HL-60/S4 treated with phorbol 12-myristate 13-acetate at 8.2 ng/mL for 4 days and 3 days (cell line): ENCODE measurements around the gene STEAP1.
"Not testable (repeated sequence)": the region's sequence is repeated elsewhere in the genome, so short reads cannot be mapped to it uniquely, and the experiment has no call there.

Source experiments
- in situ Hi-C: fragments of 300-500 bp; cut with MboI; formaldehyde crosslinking; loops from 2 replicates; pipeline ENCODE4 v1.15.0; 2022; ENCODE audit warnings: low sequenced_read_pairs

The STEAP1 gene

GRCh38 chr7:90153943-90154771, at the start of gene STEAP1:
TSS of gene STEAP1 (plus strand) at chr7:90154469. CDS start at chr7:90159789, 5,320 bp downstream.
- in situ Hi-C loops: loop anchor here (25.0 kb wide), 1 partner anchor 258 kb away; the partner anchor contains the start of gene CLDN12

GRCh38 chr7:90114972-90115371, 39.3 kb upstream of the STEAP1 start:
- in situ Hi-C loops: not testable (repeated sequence)

- in situ Hi-C loops: not testable (repeated sequence)
Measured at GRCh38 chr7:90118551-90119177, 35.6 kb upstream of the STEAP1 start.

GRCh38 chr7:90119178-90119971, 34.9 kb upstream of the STEAP1 start:
- in situ Hi-C loops: no loop called here

GRCh38 chr7:90120205-90120604, 34.1 kb upstream of the STEAP1 start:
- in situ Hi-C loops: not testable (repeated sequence)

- in situ Hi-C loops: not testable (repeated sequence)
Measured at GRCh38 chr7:90131746-90132145, 22.5 kb upstream of the STEAP1 start.

GRCh38 chr7:90147079-90147960, 6.9 kb upstream of the STEAP1 start:
- in situ Hi-C loops: not testable (repeated sequence)

GRCh38 chr7:90149428-90149827, 4.8 kb upstream of the STEAP1 start:
- in situ Hi-C loops: not testable (repeated sequence)

- in situ Hi-C loops: loop anchor here (25.0 kb wide), 1 partner anchor 260 kb away; the partner anchor contains the start of gene CLDN12
Measured at GRCh38 chr7:90151884-90152283, 2.4 kb upstream of the STEAP1 start.

- in situ Hi-C loops: loop anchor here (25.0 kb wide), 1 partner anchor 260 kb away; the partner anchor contains the start of gene CLDN12
Measured at GRCh38 chr7:90152642-90153253, 1.5 kb upstream of the STEAP1 start.

GRCh38 chr7:90155206-90155605, 937 bp downstream of the STEAP1 start:
- in situ Hi-C loops: loop anchor here (25.0 kb wide), 1 partner anchor 257 kb away; the partner anchor contains the start of gene CLDN12

GRCh38 chr7:90157331-90157730, 3.1 kb downstream of the STEAP1 start:
- in situ Hi-C loops: loop anchor here (25.0 kb wide), 1 partner anchor 255 kb away; the partner anchor contains the start of gene CLDN12

GRCh38 chr7:90157761-90158350, 3.6 kb downstream of the STEAP1 start:
- in situ Hi-C loops: loop anchor here (25.0 kb wide), 1 partner anchor 254 kb away; the partner anchor contains the start of gene CLDN12

- in situ Hi-C loops: loop anchor here (25.0 kb wide), 1 partner anchor 249 kb away; the partner anchor contains the start of gene CLDN12
Measured at GRCh38 chr7:90163534-90163933, 9.3 kb downstream of the STEAP1 start.

- in situ Hi-C loops: loop anchor here (25.0 kb wide), 1 partner anchor 247 kb away; the partner anchor contains the start of gene CLDN12
Measured at GRCh38 chr7:90165724-90166123, 11.5 kb downstream of the STEAP1 start.

- in situ Hi-C loops: loop anchor here (25.0 kb wide), 1 partner anchor 246 kb away; the partner anchor contains the start of gene CLDN12
Measured at GRCh38 chr7:90166153-90166552, 11.9 kb downstream of the STEAP1 start.

GRCh38 chr7:90167361-90167760, 13.1 kb downstream of the STEAP1 start:
- in situ Hi-C loops: loop anchor here (25.0 kb wide), 1 partner anchor 245 kb away; the partner anchor contains the start of gene CLDN12

GRCh38 chr7:90169891-90170290, 15.6 kb downstream of the STEAP1 start:
- in situ Hi-C loops: loop anchor here (25.0 kb wide), 1 partner anchor 242 kb away; the partner anchor contains the start of gene CLDN12
